T follicular helper cell (primary cell): ENCODE results near the gene MAEL.
"Not testable (repeated sequence)": the region's sequence is repeated elsewhere in the genome, so short reads cannot be mapped to it uniquely, and the experiment has no call there.

Experiments
- DNase-seq: peaks from one replicate; pipeline ENCODE4 v3.0.0-alpha.2; 2020; ENCODE audit warnings: low read depth

Gene MAEL

GRCh38 chr1:166977951-166978350 is 11.1 kb upstream of the MAEL start:
- no peak for DNase-seq

GRCh38 chr1:166978821-166979220 is 10.3 kb upstream of the MAEL start:
- no peak for DNase-seq

GRCh38 chr1:166980383-166980782 is 8.7 kb upstream of the MAEL start:
- no peak for DNase-seq

GRCh38 chr1:166980818-166981217 is 8.3 kb upstream of the MAEL start:
- DNase-seq: no peak

- DNase-seq: no peak
These were observed 7.5 kb upstream of the MAEL start for GRCh38 chr1:166981589-166981988.

GRCh38 chr1:166999075-166999474 is 10.0 kb downstream of the MAEL start:
- DNase-seq: no peak

GRCh38 chr1:166999500-167000055 is 10.5 kb downstream of the MAEL start:
- no peak for DNase-seq

GRCh38 chr1:167000546-167000945 is 11.5 kb downstream of the MAEL start:
- no peak for DNase-seq

GRCh38 chr1:167002354-167002753 is 13.3 kb downstream of the MAEL start:
- no peak for DNase-seq

- no peak for DNase-seq
These were observed 14.6 kb downstream of the MAEL start for GRCh38 chr1:167003711-167004110.

GRCh38 chr1:167011560-167012191 is 22.6 kb downstream of the MAEL start:
- DNase-seq: no peak

GRCh38 chr1:167012570-167012969 is 23.5 kb downstream of the MAEL start:
- no peak for DNase-seq

- no peak for DNase-seq
These were observed 24.2 kb downstream of the MAEL start for GRCh38 chr1:167013108-167013929.

GRCh38 chr1:167016100-167016750 is 27.1 kb downstream of the MAEL start:
- no peak for DNase-seq

- DNase-seq: no peak
These were observed 33.3 kb downstream of the MAEL start for GRCh38 chr1:167022384-167022783.

GRCh38 chr1:167029553-167029952 is 40.5 kb downstream of the MAEL start:
- DNase-seq: not testable (repeated sequence)

- no peak for DNase-seq
These were observed 44.6 kb downstream of the MAEL start for GRCh38 chr1:167033646-167034045.

GRCh38 chr1:167043752-167044488 is 54.8 kb downstream of the MAEL start:
- DNase-seq: peak; percentile 61

GRCh38 chr1:167051907-167052306 is 62.8 kb downstream of the MAEL start:
- no peak for DNase-seq

- no peak for DNase-seq
These were observed 63.3 kb downstream of the MAEL start for GRCh38 chr1:167052389-167052788.

- no peak for DNase-seq
These were observed 65.5 kb downstream of the MAEL start for GRCh38 chr1:167054531-167054930.
